ENCODE data around the gene KANSL1.
A peak's percentile ranks its signal among the peaks of the same experiment; 100 is the strongest.

The KANSL1 gene

DNA sequence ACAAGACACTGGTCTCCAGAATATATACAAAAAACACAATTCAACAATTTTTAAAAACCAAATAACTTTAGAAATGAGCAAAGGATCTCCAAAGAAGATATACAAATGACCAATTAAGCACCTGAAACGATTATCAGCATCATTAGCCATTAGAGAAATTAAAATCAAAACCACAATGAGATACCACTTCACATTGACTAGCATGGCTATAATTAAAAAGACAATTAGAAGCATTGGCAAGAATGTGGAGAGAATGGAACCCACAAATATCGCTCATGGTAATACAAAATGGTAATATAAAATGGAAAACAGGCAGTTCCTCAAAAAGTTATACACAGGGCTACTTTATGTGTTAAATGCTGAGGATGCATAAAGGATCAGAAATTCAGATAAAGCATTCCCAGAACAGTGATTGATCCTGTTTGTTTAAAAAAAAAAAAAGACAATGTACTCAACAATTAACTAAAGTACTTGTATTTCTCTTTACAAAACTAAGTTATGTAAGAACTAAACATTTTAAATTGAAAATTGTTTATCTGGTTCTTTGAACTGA is 52.5 kb downstream of the KANSL1 start:
- TF ChIP-seq, protein P1, sequence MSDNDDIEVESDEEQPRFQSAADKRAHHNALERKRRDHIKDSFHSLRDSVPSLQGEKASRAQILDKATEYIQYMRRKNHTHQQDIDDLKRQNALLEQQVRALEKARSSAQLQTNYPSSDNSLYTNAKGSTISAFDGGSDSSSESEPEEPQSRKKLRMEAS (IDR thresholded peaks at IDR 0.05; ENCODE audit: low read depth, low read length), result no peak
- TF ChIP-seq POLR2A (IDR thresholded peaks at IDR 0.05; ENCODE audit: extremely low read depth, insufficient read length) (no peak), MYC (IDR thresholded peaks at IDR 0.05; ENCODE audit: low read depth, low read length) (no peak)
- TF ChIP-seq, protein P2, sequence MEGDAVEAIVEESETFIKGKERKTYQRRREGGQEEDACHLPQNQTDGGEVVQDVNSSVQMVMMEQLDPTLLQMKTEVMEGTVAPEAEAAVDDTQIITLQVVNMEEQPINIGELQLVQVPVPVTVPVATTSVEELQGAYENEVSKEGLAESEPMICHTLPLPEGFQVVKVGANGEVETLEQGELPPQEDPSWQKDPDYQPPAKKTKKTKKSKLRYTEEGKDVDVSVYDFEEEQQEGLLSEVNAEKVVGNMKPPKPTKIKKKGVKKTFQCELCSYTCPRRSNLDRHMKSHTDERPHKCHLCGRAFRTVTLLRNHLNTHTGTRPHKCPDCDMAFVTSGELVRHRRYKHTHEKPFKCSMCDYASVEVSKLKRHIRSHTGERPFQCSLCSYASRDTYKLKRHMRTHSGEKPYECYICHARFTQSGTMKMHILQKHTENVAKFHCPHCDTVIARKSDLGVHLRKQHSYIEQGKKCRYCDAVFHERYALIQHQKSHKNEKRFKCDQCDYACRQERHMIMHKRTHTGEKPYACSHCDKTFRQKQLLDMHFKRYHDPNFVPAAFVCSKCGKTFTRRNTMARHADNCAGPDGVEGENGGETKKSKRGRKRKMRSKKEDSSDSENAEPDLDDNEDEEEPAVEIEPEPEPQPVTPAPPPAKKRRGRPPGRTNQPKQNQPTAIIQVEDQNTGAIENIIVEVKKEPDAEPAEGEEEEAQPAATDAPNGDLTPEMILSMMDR (IDR thresholded peaks at IDR 0.05; ENCODE audit: low read depth, low read length), result no peak
- H3K4me3 ChIP-seq (ENCODE audit: low read depth, low read length), result no peak overlapping the region
- DNase-seq (ENCODE audit: low read depth), result no peak

DNA sequence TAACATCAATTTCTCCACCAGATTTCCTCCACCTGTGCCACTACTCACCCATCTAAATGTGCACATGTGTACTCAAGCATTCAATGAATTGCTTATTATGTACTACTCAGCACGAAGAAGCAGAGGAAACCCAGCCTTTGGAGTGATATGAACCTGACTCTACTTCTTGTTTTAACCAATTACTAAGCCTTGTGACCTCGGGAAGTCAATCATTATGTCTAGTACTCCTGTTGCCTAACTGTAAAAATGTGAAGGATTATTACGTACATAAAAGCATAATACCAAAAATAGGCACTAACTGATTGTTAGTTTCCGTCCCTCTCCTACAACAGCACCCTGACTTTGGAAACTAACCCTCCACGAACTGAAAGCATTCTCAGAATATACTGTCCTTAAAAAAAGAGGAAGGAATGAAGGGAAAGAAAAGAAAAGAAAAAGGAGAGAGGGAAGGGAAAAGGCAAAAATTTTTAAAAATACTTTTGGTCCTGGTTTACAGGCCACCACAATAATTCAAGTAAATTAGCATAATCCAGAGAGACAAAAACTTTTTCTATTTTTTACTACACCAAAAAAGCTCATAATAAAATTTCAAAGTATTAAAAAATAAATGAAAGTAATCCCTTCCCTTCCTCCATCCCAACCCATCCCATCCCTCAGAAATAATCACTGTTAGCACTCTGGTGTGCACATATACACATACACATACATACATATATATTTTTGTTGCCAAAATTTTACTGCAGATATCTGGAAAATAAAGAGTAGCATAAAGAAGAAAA is 53.6 kb downstream of the KANSL1 start:
- H3K4me3 ChIP-seq (ENCODE audit: low read depth, low read length), result no peak overlapping the region
- DNase-seq (ENCODE audit: low read depth), result peak; percentile 46
- TF ChIP-seq MYC (IDR thresholded peaks at IDR 0.05; ENCODE audit: low read depth, low read length), result no peak
- TF ChIP-seq, protein P2 (IDR thresholded peaks at IDR 0.05; ENCODE audit: low read depth, low read length), result no peak
- TF ChIP-seq, protein P1 (IDR thresholded peaks at IDR 0.05; ENCODE audit: low read depth, low read length), result no peak
- TF ChIP-seq POLR2A (IDR thresholded peaks at IDR 0.05; ENCODE audit: extremely low read depth, insufficient read length), result no peak

DNA sequence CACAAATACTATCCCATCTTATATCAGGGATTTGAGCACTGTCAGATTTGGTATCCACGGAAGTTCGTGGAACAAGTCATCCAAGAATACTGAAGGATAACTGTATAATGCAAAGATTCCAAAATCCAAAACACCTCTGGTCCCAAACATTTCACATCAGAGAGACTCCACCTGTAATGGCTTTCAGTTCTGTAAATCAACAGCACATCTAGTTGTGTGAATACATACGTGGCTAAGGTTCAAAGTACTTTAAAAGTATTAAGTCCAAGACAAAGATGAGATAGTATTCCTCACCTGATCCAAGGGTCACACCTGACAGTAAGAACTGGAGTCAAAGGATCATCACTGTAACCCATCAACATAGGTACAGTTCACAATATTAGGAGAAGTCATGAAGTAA is 54.8 kb downstream of the KANSL1 start:
- TF ChIP-seq, protein P1 (IDR thresholded peaks at IDR 0.05; ENCODE audit: low read depth, low read length), result no peak
- TF ChIP-seq MYC (IDR thresholded peaks at IDR 0.05; ENCODE audit: low read depth, low read length), result no peak
- no peak for TF ChIP-seq POLR2A (IDR thresholded peaks at IDR 0.05; ENCODE audit: extremely low read depth, insufficient read length)
- TF ChIP-seq, protein P2 (IDR thresholded peaks at IDR 0.05; ENCODE audit: low read depth, low read length), result no peak
- H3K4me3 ChIP-seq (ENCODE audit: low read depth, low read length), result no peak overlapping the region

DNA sequence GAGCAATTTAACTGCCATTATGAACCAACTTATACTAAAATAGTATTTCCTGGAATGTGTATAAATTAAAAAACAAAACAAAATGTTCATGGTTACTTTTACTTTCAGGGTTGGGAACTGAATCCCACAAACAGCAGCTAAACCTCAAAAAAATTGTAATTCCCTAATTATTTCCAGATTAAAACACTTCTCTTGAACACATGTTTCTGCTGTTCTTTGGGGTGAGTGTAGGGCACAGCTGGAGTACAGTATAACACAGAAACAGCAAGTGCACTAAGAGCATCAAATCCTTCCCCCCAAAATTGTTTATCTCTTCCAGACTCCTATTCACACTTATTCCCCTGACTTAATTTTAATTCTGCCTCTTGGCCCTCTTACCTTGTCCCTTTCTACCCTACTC is 56.4 kb downstream of the KANSL1 start:
- DNase-seq (ENCODE audit: low read depth), result no peak
- no peak overlapping the region for H3K4me3 ChIP-seq (ENCODE audit: low read depth, low read length)
- TF ChIP-seq POLR2A (IDR thresholded peaks at IDR 0.05; ENCODE audit: extremely low read depth, insufficient read length), result no peak

More for the DNA sequence above, 54.8 kb downstream of the KANSL1 start:
- no peak for DNase-seq (ENCODE audit: low read depth)

DNA sequence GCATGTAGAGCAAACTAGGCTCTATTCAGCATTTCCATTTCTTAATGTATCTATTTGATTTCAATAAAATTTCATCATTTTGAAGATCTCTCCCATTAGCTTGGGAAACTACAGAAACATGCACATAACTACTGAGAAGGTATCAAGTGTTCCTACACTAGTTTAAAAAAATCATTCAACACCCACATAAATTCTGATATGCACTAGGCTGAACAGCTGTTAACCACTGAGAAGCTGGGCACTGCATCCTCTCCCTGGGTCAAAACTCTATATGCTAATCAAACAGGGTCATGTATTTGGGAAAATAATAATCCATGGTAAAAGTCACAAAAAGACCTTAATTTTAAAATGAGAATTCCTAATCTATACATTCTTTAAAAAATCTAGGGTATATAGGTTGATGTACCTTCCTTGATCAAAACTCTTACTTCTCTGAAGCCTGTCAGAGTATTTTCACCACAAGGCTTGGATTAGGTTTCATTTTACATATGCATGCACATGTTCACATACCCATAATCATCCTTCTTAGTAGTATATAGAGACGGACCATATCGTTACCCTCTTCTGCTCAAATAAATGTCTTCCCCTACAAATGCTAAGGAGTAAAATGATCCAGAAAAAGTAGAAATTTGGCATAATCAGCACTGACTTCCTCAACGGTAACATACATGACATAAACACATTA is 57.2 kb downstream of the KANSL1 start:
- no peak for DNase-seq (ENCODE audit: low read depth)

More for the DNA sequence above, 57.2 kb downstream of the KANSL1 start:
- no peak overlapping the region for H3K4me3 ChIP-seq (ENCODE audit: low read depth, low read length)
- TF ChIP-seq POLR2A (IDR thresholded peaks at IDR 0.05; ENCODE audit: extremely low read depth, insufficient read length) (no peak), MYC (IDR thresholded peaks at IDR 0.05; ENCODE audit: low read depth, low read length) (no peak)
- TF ChIP-seq, protein P1 (IDR thresholded peaks at IDR 0.05; ENCODE audit: low read depth, low read length), result no peak
- TF ChIP-seq, protein P2 (IDR thresholded peaks at IDR 0.05; ENCODE audit: low read depth, low read length), result no peak

All from NB4 (cell line).